Thyroid gland (tissue), 4 donors: Measurements from ENCODE around the gene CDHR1.

Experiments used
- CTCF ChIP-seq, 6 experiments: fragments of 200-600 bp in 3 of 6; fragments of 450-650 bp in 3 of 6; sonication (generic) in 3 of 6; IDR thresholded peaks; one replicate each; pipeline ENCODE4 v1.5.1; 2016 to 2019; ENCODE audit warnings: antibody characterized with exemption in 6 of 6, mild to moderate bottlenecking in 2 of 6, inconsistent platforms in 1 of 6, moderate library complexity in 1 of 6
- POLR2A ChIP-seq, 2 donors: fragments of 450-650 bp; IDR thresholded peaks; one replicate each; pipeline ENCODE4 v1.6.1; 2017; ENCODE audit warnings: antibody characterized with exemption in 2 of 2, mild to moderate bottlenecking in 2 of 2, moderate library complexity in 1 of 2

GRCh38 chr10:84212014-84212413 is 17.7 kb downstream of the CDHR1 start:
- TF ChIP-seq CTCF (IDR thresholded peaks at IDR 0.05) (no peak), POLR2A (IDR thresholded peaks at IDR 0.05) (no peak)
